Keratinocyte (primary cell): Measurements from ENCODE around the gene ANAPC16. TPM values are rescaled to one million over a fixed set of nuclear protein-coding genes. Genes with fewer than 3 reads are reported as not detected.

Experiments
- DNase-seq: peaks from one replicate; pipeline ENCODE4 v3.0.0-alpha.2; 2011; ENCODE audit warnings: low read depth, missing footprints, low spot score
- FAIRE-seq: peaks from 2 replicates; lab custom pipeline; 2011; peaks lifted over from hg19 to GRCh38; lab: Jason Lieb, UNC
- H2AFZ ChIP-seq: 2 replicates; pipeline ENCODE4 v1.6.0; 2012; ENCODE audit warnings: low read length, control low read depth, inconsistent platforms; ENCODE audit not compliant: control insufficient read depth
- H3K27ac ChIP-seq: 2 replicates; pipeline ENCODE4 v1.5.1; 2011; ENCODE audit warnings: low read length; ENCODE audit not compliant: control insufficient read depth, insufficient read depth
- H3K27me3 ChIP-seq: 3 replicates; pipeline ENCODE4 v1.6.0; 2011; ENCODE audit warnings: low read length; ENCODE audit not compliant: control insufficient read depth, insufficient read depth; ENCODE audit errors: extremely low read depth
- H3K36me3 ChIP-seq, 2 experiments: 2 replicates in 1 of 2; 3 replicates in 1 of 2; pipeline ENCODE4 v1.5.1; 2011; ENCODE audit warnings: low read length in 2 of 2, mild to moderate bottlenecking in 1 of 2; ENCODE audit not compliant: control insufficient read depth in 2 of 2, insufficient read depth in 2 of 2; ENCODE audit errors: extremely low read depth in 1 of 2
- H3K4me1 ChIP-seq: 3 replicates; pipeline ENCODE4 v1.5.1; 2011; ENCODE audit warnings: low read length; ENCODE audit not compliant: control insufficient read depth, insufficient read depth; ENCODE audit errors: extremely low read depth
- H3K4me2 ChIP-seq: 3 replicates; pipeline ENCODE4 v1.6.0; 2011; ENCODE audit warnings: low read depth, low read length; ENCODE audit not compliant: control insufficient read depth, insufficient read depth; ENCODE audit errors: extremely low read depth
- H3K4me3 ChIP-seq, 3 experiments: fragments of 200-600 bp in 1 of 3; sonication (generic) in 1 of 3; 2 replicates in 2 of 3; 3 replicates in 1 of 3; pipeline ENCODE4 v1.5.1; 2011 to 2016; ENCODE audit warnings: low read length in 3 of 3, mild to moderate bottlenecking in 3 of 3, control low read depth in 2 of 3, inconsistent platforms in 1 of 3, low read depth in 1 of 3, mixed read lengths in 1 of 3, mixed run types in 1 of 3, moderate library complexity in 1 of 3; ENCODE audit not compliant: control insufficient read depth in 2 of 3, insufficient read depth in 2 of 3; ENCODE audit errors: extremely low read depth in 1 of 3
- H3K79me2 ChIP-seq: 2 replicates; pipeline ENCODE4 v1.6.0; 2012; ENCODE audit warnings: low read length; ENCODE audit not compliant: control insufficient read depth, insufficient read depth
- H3K9ac ChIP-seq: 3 replicates; pipeline ENCODE4 v1.6.0; 2011; ENCODE audit warnings: low read length; ENCODE audit not compliant: control insufficient read depth, insufficient read depth; ENCODE audit errors: extremely low read depth
- H3K9me1 ChIP-seq: 3 replicates; pipeline ENCODE4 v1.6.0; 2011; ENCODE audit warnings: low read length; ENCODE audit not compliant: control insufficient read depth, insufficient read depth; ENCODE audit errors: extremely low read depth
- H3K9me3 ChIP-seq: 2 replicates; pipeline ENCODE4 v1.5.1; 2012; ENCODE audit warnings: low read depth, low read length; ENCODE audit not compliant: control insufficient read depth
- H4K20me1 ChIP-seq: 3 replicates; pipeline ENCODE4 v1.6.0; 2011; ENCODE audit warnings: low read length; ENCODE audit not compliant: control insufficient read depth, insufficient read depth; ENCODE audit errors: extremely low read depth
- EZH2 ChIP-seq: IDR thresholded peaks from one replicate; pipeline ENCODE4 v1.6.1; 2012; ENCODE audit warnings: inconsistent platforms, mild to moderate bottlenecking, low read length, moderate library complexity
- dilution Hi-C: fragments of 300-500 bp; cut with MboI; formaldehyde crosslinking; loops from one replicate; pipeline ENCODE4 v1.7.0; 2020; ENCODE audit warnings: low sequenced_read_pairs; ENCODE audit not compliant: extremely low pct_ligation_motif_present
- polyA plus RNA-seq, 5 experiments: library from polyadenylated mRNA; depleted of rRNA in 3 of 5; stranded (reverse) in 3 of 5; stranded (forward) in 1 of 5; unstranded in 1 of 5; fragments of >200 nt; gene quantifications; 1 replicate in 1 of 5; 2 replicates in 3 of 5; 3 replicates in 1 of 5; pipeline versions ENCODE4 v1.2.1 to v1.2.3, GENCODE V29; 2011 to 2012; ENCODE audit warnings: missing spikeins in 2 of 5, low read depth in 1 of 5, low replicate concordance in 1 of 5
- TF ChIP-seq, protein P1 (sequence below), 3 experiments: IDR thresholded peaks in 1 of 3; conservative IDR thresholded peaks in 1 of 3; optimal IDR thresholded peaks in 1 of 3; 2 replicates in 2 of 3; 3 replicates in 1 of 3; pipeline versions ENCODE3 to v1.5.1; 2011; ENCODE audit warnings: low read length in 3 of 3, mild to moderate bottlenecking in 3 of 3, moderate library complexity in 2 of 3, control low read depth in 1 of 3, inconsistent platforms in 1 of 3; ENCODE audit not compliant: insufficient read depth in 2 of 3; ENCODE audit errors: extremely low read depth in 1 of 3

Gene ANAPC16
- polyA plus RNA-seq, 1 donor (not counting 4 experiments of a cell fraction or from before 2014, with no cell fraction given): 93.9 TPM

DNA sequence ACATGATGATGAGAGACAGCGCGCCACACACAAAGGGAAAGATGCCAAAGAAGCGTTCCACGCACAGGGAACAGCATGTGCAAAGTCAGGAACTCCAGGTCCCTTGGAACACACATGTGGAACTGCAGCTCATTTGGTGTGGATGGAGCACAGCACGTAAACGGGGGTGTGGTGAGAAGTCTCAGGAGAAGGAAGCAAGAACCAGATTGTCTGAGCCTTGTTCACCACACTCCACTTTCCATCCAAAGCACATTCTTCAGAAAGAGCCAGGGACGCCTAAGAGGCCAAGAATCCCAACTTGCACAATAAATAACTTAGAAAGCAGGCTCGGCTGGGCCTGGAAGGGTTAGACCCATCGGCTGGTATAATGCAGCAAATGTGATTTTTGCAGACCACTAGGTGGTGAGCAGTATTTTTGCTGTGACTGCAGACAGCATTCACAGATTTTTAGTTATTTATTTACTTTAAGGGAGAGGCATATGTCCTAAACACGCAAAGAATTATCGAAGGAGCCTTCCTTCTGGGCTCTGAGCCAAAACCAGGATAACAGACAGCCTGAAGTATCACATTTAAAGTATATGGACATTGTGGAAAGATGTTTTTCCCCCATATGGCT is 28.1 kb downstream of the ANAPC16 start:
- Histone ChIP-seq H3K36me3 (no peaks in the 10 kb centered on the region), H3K4me2 (no peak overlapping the region), H3K9ac (no peak overlapping the region), H3K27ac (no peak overlapping the region), H3K9me1 (no peaks in the 10 kb centered on the region), H2AFZ (peak overlapping the region; percentile 73), H3K9me3 (no peaks in the 10 kb centered on the region), H3K79me2 (no peaks in the 10 kb centered on the region), H3K4me3 (no peak overlapping the region), H3K27me3 (no peaks in the 10 kb centered on the region), H3K4me1 (peaks cover 32% of the 10 kb centered on the region), H4K20me1 (no peaks in the 10 kb centered on the region)
- DNase-seq: no peak
- FAIRE-seq: no peak
- dilution Hi-C loops: no loop called here
- TF ChIP-seq, protein P1, sequence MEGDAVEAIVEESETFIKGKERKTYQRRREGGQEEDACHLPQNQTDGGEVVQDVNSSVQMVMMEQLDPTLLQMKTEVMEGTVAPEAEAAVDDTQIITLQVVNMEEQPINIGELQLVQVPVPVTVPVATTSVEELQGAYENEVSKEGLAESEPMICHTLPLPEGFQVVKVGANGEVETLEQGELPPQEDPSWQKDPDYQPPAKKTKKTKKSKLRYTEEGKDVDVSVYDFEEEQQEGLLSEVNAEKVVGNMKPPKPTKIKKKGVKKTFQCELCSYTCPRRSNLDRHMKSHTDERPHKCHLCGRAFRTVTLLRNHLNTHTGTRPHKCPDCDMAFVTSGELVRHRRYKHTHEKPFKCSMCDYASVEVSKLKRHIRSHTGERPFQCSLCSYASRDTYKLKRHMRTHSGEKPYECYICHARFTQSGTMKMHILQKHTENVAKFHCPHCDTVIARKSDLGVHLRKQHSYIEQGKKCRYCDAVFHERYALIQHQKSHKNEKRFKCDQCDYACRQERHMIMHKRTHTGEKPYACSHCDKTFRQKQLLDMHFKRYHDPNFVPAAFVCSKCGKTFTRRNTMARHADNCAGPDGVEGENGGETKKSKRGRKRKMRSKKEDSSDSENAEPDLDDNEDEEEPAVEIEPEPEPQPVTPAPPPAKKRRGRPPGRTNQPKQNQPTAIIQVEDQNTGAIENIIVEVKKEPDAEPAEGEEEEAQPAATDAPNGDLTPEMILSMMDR (optimal IDR thresholded peaks at IDR 0.05 in 1 of 3, IDR thresholded peaks at IDR 0.05 in 1 of 3, conservative IDR thresholded peaks at IDR 0.05 in 1 of 3; ENCODE audit: extremely low read depth in 1 of 3, insufficient read depth in 2 of 3, low read length in 3 of 3): peak in 1 of 3 experiments; percentile 28
- no peak for TF ChIP-seq EZH2

DNA sequence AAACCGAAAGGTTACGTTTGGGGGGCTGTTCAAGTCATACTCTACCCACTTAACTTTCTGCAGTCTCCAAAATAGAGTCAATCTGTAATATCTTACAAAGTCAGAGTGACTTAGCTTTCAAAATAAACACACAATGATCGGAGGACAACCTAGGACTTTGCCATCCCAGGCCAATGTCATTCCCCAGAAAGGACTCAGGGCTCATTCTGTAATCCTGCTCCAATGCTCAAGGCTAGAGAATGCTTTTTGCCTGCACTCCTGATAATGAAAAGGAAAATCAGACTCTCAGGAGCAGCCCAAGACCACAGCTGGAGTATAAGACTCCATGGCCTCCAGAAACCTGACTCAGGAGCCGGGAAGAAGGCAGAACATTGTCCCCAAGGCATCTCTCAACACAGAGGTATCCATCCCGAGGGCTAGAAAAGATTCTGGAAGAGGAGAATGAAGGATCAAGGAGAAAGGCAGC is 28.8 kb downstream of the ANAPC16 start:
- H4K20me1 ChIP-seq: no peaks in the 10 kb centered on the region
- TF ChIP-seq EZH2: no peak
- TF ChIP-seq, protein P1 (optimal IDR thresholded peaks at IDR 0.05 in 1 of 3, IDR thresholded peaks at IDR 0.05 in 1 of 3, conservative IDR thresholded peaks at IDR 0.05 in 1 of 3; ENCODE audit: extremely low read depth in 1 of 3, insufficient read depth in 2 of 3, low read length in 3 of 3): no peak
- no peaks in the 10 kb centered on the region for H3K36me3 ChIP-seq
- H3K9me1 ChIP-seq: no peaks in the 10 kb centered on the region
- DNase-seq (no peak), FAIRE-seq (no peak)
- peak overlapping the region; percentile 59 for H2AFZ ChIP-seq
- H3K27ac ChIP-seq: peak overlapping the region; percentile 29
- dilution Hi-C loops: no loop called here
- no peaks in the 10 kb centered on the region for H3K27me3 ChIP-seq
- H3K4me2 ChIP-seq: no peak overlapping the region
- H3K4me1 ChIP-seq: peaks cover 37% of the 10 kb centered on the region
- H3K9ac ChIP-seq: no peak overlapping the region
- no peak overlapping the region for H3K4me3 ChIP-seq
- H3K79me2 ChIP-seq: no peaks in the 10 kb centered on the region
- no peaks in the 10 kb centered on the region for H3K9me3 ChIP-seq
